ENCODE data around the gene PTPRT. TPM values are rescaled to one million over a fixed set of nuclear protein-coding genes. Genes with fewer than 3 reads are reported as not detected.

The PTPRT gene
- total and polyA plus RNA-seq, 12 donors: 0.04 to 0.53 (median 0.22) TPM; not detected in 1

GRCh38 chr20:42567409-42567808 is 622.3 kb downstream of the PTPRT start:
- no peak for TF ChIP-seq CTCF (IDR thresholded peaks at IDR 0.05)
- intact Hi-C loops (cut with DNase I): no loop called here
- Histone ChIP-seq H3K4me1 (no peaks in the 10 kb centered on the region), H3K27me3 (peaks cover 0 to 4% (median 0%) of the 10 kb centered on the region in 7 donors), H3K4me3 (no peak overlapping the region), H3K9me3 (peaks cover 0 to 18% (median 0%) of the 10 kb centered on the region in 11 donors), H3K27ac (no peak overlapping the region), H3K36me3 (no peaks in the 10 kb centered on the region)
- no peak for ATAC-seq
- no peak for DNase-seq
- 78 to 88% methylated on average over 1 of the region's 1 CpG for WGBS, 2 donors

- Histone ChIP-seq H3K27ac (no peak overlapping the region), H3K9me3 (peaks cover 0 to 6% (median 0%) of the 10 kb centered on the region in 11 donors), H3K4me3 (no peak overlapping the region), H3K4me1 (no peaks in the 10 kb centered on the region), H3K27me3 (peaks cover 0 to 5% (median 0%) of the 10 kb centered on the region in 7 donors), H3K36me3 (no peaks in the 10 kb centered on the region)
- intact Hi-C loops (cut with DNase I): no loop called here
- 60 to 62% methylated on average over 9 of the region's 9 CpGs for WGBS, 2 donors
- DNase-seq (no peak), ATAC-seq (no peak)
- TF ChIP-seq CTCF (IDR thresholded peaks at IDR 0.05): no peak
These were observed 624.3 kb downstream of the PTPRT start for GRCh38 chr20:42565235-42565995.

- ATAC-seq (no peak), DNase-seq (no peak)
- no peaks in the 10 kb centered on the region for H3K36me3 ChIP-seq
- 82 to 85% methylated on average over 4 of the region's 4 CpGs for WGBS, 2 donors
- no peak overlapping the region for H3K27ac ChIP-seq
- no peak overlapping the region for H3K4me3 ChIP-seq
- H3K9me3 ChIP-seq: no peaks in the 10 kb centered on the region
- H3K27me3 ChIP-seq: peaks cover 0 to 17% (median 4%) of the 10 kb centered on the region in 7 donors
- H3K4me1 ChIP-seq: no peaks in the 10 kb centered on the region
- intact Hi-C loops (cut with DNase I): no loop called here
- no peak for TF ChIP-seq CTCF (IDR thresholded peaks at IDR 0.05)
These were observed 630.0 kb downstream of the PTPRT start for GRCh38 chr20:42559665-42560064.

- Histone ChIP-seq H3K27me3 (peaks cover 0 to 13% (median 4%) of the 10 kb centered on the region in 7 donors), H3K27ac (no peak overlapping the region), H3K9me3 (no peaks in the 10 kb centered on the region), H3K36me3 (no peaks in the 10 kb centered on the region), H3K4me1 (peaks cover 0 to 4% (median 0%) of the 10 kb centered on the region in 9 donors), H3K4me3 (no peak overlapping the region)
- no peak for ATAC-seq
- intact Hi-C loops (cut with DNase I): no loop called here
- DNase-seq: no peak
- 83 to 86% methylated on average over 2 of the region's 2 CpGs for WGBS, 2 donors
- TF ChIP-seq CTCF (IDR thresholded peaks at IDR 0.05): no peak
These were observed 633.1 kb downstream of the PTPRT start for GRCh38 chr20:42556575-42556974.

Measured in heart right ventricle (tissue), 16 donors.